Hematopoietic multipotent progenitor cell (in vitro differentiated cells): ENCODE data around the gene BPNT1. TPM values are rescaled to one million over a fixed set of nuclear protein-coding genes. Genes with fewer than 3 reads are reported as not detected.
A peak's percentile ranks its signal among the peaks of the same experiment; 100 is the strongest.

ENCODE experiments used
- DNase-seq, 3 donors: peaks; one replicate each; pipeline ENCODE4 v3.0.0-alpha.2; 2011 to 2015; ENCODE audit warnings: low read depth in 2 of 3, low spot score in 2 of 3
- small RNA-seq: library from RNA; depleted of rRNA; stranded (forward); fragments of <200 nt; gene quantifications from one replicate; pipeline ENCODE3, GENCODE V24; 2012
- total RNA-seq: library from RNA; depleted of rRNA; stranded (reverse); fragments of >200 nt; gene quantifications from one replicate; pipeline ENCODE4 v1.2.3, GENCODE V29; 2012

The BPNT1 gene
- total RNA-seq, 1 donor, result 11.0 TPM

GRCh38 chr1:220019071-220019470 is 70.5 kb downstream of the BPNT1 start:
- DNase-seq, result no peak

DNA sequence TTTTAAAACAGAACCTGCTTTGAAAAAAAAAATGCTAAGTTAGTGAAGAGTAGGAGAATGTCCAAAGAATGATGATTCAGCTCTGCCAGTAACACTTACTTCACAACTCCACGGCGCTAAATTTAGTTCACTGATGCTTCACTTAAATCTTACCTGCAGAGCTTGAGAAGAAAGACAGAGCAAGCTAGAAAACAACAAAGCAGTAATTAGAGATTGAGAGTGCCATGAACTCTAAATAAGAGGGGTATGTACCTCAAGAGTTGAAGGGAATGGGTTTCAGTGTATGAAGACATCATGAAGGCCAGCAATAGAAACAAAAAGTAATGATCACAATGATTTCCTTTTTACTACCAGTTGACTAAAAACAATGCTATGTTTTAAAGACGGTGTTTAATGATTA is 76.1 kb downstream of the BPNT1 start:
- no peak for DNase-seq

- DNase-seq, result peak in 2 of 3 donors; percentile 34 to 70
Measured at GRCh38 chr1:220012259-220012658, 77.3 kb downstream of the BPNT1 start.

DNA sequence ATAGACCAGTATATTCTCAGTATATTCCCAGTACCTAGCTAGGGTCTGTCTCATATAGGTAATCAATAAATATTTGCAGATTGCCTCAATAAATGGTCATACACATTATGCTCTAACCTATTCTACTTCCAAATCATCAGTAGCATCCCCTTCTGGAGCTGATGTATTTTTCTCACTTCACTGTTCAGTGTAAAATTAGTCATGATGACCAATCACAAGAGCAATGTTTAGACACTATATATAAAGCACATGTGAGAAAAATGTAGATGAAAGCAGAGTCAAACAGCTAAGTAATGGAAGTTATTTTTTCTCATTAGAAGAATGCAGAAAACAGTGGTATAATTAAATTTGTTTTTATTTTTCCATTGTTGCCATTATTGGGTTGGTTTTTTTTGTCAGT is 78.0 kb downstream of the BPNT1 start:
- no peak for DNase-seq

Small RNA genes within 50 kb of the gene (small RNA-seq; reads per million reads assigned to genes)
- gene MIR194-1 (0.20 reads per million), gene MIR215 (not detected)

Other genes with a start within 250 kb of the BPNT1 start
- gene SLC30A10, start 161.2 kb downstream of the BPNT1 start, total RNA-seq, result not detected
- gene EPRS1, start 43.3 kb downstream of the BPNT1 start, total RNA-seq, result 35.3 TPM
- 28.0 TPM for gene IARS2, start 4.3 kb upstream of the BPNT1 start, total RNA-seq
- gene RAB3GAP2, start 182.7 kb upstream of the BPNT1 start, total RNA-seq, result 15.6 TPM